Measurements from ENCODE around the gene IER5L. TPM values are rescaled to one million over a fixed set of nuclear protein-coding genes. Genes with fewer than 3 reads are reported as not detected.
A peak's percentile ranks its signal among the peaks of the same experiment; 100 is the strongest.

The IER5L gene
- polyA plus RNA-seq, 1 donor: 11.6 TPM

DNA sequence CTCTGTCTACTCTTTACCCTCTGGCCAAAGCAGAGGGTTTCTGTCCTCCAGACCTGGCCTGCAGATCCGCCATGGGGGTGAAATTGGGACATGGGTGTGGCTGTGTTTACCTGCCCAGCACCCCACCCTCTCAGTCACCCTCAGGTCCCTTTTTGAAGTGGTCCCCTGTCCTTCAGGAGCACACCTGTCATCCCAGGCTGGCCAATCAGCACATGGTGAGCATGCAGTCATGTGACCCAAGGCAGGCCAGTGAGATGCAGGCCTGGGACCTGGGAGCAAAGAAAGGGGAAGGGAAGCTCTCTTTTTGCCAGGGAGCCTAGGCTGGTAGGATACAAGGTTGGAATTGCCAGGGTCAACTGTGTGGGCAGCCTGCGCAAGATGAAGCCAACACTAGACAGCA, 28.3 kb upstream of the IER5L start:
- H3K9me3 ChIP-seq (ENCODE audit: control insufficient read depth, low read depth, low read length): no peaks in the 10 kb centered on the region
- WGBS (ENCODE audit: insufficient coverage, low lambda C conversion rate): no CpG with 5 or more reads among the region's 2 CpGs

DNA sequence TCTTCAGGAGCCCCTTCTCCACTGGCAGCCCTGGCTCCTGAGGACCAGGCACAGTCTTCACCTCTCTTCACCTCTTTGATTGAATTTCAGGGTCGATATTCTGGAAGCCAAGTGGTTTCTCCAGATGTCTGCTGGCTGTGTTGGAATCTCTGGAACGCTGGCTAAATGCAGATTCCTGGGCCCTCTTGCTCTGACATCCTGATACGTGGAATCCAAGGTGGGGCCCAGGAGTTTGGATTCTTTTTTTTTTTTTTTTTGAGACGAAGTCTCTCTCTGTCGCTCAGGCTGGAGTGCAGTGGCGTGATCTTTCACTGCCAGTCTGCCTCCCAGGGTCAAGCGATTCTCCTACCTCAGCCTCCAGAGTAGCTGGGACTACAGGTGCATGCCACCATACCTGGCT, 26.8 kb upstream of the IER5L start:
- Histone ChIP-seq H3K36me3 (ENCODE audit: control insufficient read depth, insufficient read depth, low read length) (no peaks in the 10 kb centered on the region), H3K27ac (ENCODE audit: low read length) (no peak overlapping the region), H3K27me3 (ENCODE audit: control insufficient read depth, insufficient read depth, low read length) (no peaks in the 10 kb centered on the region), H3K4me3 (ENCODE audit: low read length) (no peak overlapping the region), H3K4me1 (ENCODE audit: control insufficient read depth, insufficient read depth, low read length) (peaks cover 14% of the 10 kb centered on the region), H3K9me3 (ENCODE audit: control insufficient read depth, low read depth, low read length) (no peaks in the 10 kb centered on the region)
- WGBS (ENCODE audit: insufficient coverage, low lambda C conversion rate): no CpG with 5 or more reads among the region's 7 CpGs
- DNase-seq: no peak

More for the DNA sequence above, 28.3 kb upstream of the IER5L start:
- H3K27ac ChIP-seq (ENCODE audit: low read length): no peak overlapping the region
- no peak for DNase-seq
- H3K27me3 ChIP-seq (ENCODE audit: control insufficient read depth, insufficient read depth, low read length): no peaks in the 10 kb centered on the region
- no peaks in the 10 kb centered on the region for H3K36me3 ChIP-seq (ENCODE audit: control insufficient read depth, insufficient read depth, low read length)
- H3K4me1 ChIP-seq (ENCODE audit: control insufficient read depth, insufficient read depth, low read length): peaks cover 18% of the 10 kb centered on the region
- no peak overlapping the region for H3K4me3 ChIP-seq (ENCODE audit: low read length)

DNA sequence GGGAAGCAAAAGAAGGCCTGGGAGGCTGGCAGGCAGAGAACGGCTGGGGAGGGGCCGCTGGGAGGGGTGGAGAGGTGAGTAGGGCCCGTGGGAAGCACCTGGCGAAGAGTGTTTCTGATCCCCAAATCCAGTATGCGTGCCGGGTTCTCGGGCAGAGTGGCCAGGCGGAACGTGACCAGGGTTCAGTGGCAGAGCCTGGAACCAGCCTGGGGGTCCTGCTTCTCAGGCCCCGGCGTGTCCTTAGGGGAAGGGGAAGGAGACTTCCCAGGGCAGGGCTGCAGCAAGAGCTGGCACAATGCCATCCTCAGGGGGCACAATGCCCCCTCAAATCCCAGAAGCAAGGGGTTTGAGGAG, 25.5 kb upstream of the IER5L start:
- H3K36me3 ChIP-seq (ENCODE audit: control insufficient read depth, insufficient read depth, low read length): no peaks in the 10 kb centered on the region
- DNase-seq: no peak
- no peaks in the 10 kb centered on the region for H3K27me3 ChIP-seq (ENCODE audit: control insufficient read depth, insufficient read depth, low read length)
- H3K4me1 ChIP-seq (ENCODE audit: control insufficient read depth, insufficient read depth, low read length): peaks cover 11% of the 10 kb centered on the region
- WGBS (ENCODE audit: insufficient coverage, low lambda C conversion rate): no CpG with 5 or more reads among the region's 11 CpGs
- peak overlapping the region; percentile 66 for H3K4me3 ChIP-seq (ENCODE audit: low read length)
- no peaks in the 10 kb centered on the region for H3K9me3 ChIP-seq (ENCODE audit: control insufficient read depth, low read depth, low read length)
- H3K27ac ChIP-seq (ENCODE audit: low read length): no peak overlapping the region

DNA sequence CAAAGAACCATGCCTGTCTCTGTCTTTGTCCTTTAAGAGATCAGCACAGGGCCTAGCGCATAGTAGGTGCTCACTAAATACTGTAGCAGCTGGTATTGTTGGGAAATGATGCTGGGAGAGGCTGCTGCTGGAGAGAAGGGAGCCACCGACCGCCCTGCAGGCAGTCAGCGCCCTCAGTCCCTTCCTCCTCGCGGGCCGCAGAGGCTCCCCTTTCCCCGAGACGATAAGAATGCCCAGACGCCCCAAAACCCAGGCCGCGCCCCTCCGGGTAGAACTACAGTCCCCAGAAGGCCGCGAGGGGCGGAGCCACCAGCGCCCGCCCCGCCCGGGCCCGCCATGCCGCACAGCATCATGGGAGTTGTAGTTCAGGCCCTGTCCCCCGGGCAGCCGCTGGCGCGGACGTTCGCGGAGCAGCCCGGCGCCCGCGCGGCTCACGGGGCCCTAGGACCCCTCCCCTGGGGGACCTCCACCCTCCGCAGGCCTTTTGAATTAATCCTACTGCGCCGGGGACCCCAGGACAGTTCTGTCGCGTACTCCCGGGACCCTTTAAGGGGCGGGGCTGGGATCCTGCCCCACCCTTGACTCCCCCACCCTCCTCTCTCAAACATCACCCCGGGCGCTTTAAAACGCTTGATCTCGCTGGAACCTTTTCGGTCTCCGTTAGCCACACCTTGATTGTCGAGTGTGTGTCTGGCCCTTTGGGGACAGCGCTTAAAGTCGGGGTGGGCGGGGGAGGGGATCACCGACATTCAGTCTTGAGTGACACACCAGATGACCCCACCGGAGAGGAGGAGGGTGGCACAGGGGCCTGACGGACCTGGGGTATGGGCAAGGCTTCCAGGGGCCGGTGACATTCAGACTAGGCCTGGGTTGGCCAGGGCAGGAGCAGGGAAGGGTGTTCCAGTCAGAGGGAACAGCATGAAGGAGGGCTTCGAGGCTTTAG, 24.8 kb upstream of the IER5L start:
- Histone ChIP-seq H3K4me1 (ENCODE audit: control insufficient read depth, insufficient read depth, low read length) (peaks cover 9% of the 10 kb centered on the region), H3K4me3 (ENCODE audit: low read length) (peak overlapping the region; percentile 66), H3K27ac (ENCODE audit: low read length) (no peak overlapping the region), H3K36me3 (ENCODE audit: control insufficient read depth, insufficient read depth, low read length) (no peaks in the 10 kb centered on the region), H3K27me3 (ENCODE audit: control insufficient read depth, insufficient read depth, low read length) (no peaks in the 10 kb centered on the region), H3K9me3 (ENCODE audit: control insufficient read depth, low read depth, low read length) (no peaks in the 10 kb centered on the region)
- DNase-seq: peak; percentile 60 to 82
- no CpG with 5 or more reads among the region's 57 CpGs for WGBS (ENCODE audit: insufficient coverage, low lambda C conversion rate)

DNA sequence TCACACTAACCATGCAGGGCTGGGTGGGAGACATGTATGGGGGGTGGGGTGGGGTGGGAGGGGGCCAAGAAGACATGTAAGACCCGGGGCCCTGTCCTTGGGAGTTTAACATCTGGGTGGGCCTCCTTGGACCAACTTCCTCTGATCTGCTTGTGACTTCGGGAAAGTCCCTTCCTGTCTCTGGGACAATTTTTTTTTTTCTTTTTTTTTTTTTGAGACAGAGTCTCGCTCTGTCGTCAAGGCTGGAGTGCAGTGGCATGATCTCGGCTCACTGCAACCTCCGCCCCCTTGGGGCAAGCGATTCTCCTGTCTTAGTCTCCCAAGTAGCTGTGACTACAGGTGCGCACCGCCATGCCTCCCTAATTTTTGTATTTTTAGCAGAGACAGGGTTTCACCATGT, 23.8 kb upstream of the IER5L start:
- WGBS (ENCODE audit: insufficient coverage, low lambda C conversion rate): no CpG with 5 or more reads among the region's 9 CpGs
- Histone ChIP-seq H3K9me3 (ENCODE audit: control insufficient read depth, low read depth, low read length) (no peaks in the 10 kb centered on the region), H3K4me3 (ENCODE audit: low read length) (no peak overlapping the region), H3K4me1 (ENCODE audit: control insufficient read depth, insufficient read depth, low read length) (peaks cover 7% of the 10 kb centered on the region), H3K36me3 (ENCODE audit: control insufficient read depth, insufficient read depth, low read length) (no peaks in the 10 kb centered on the region), H3K27ac (ENCODE audit: low read length) (no peak overlapping the region), H3K27me3 (ENCODE audit: control insufficient read depth, insufficient read depth, low read length) (no peaks in the 10 kb centered on the region)
- DNase-seq: no peak

DNA sequence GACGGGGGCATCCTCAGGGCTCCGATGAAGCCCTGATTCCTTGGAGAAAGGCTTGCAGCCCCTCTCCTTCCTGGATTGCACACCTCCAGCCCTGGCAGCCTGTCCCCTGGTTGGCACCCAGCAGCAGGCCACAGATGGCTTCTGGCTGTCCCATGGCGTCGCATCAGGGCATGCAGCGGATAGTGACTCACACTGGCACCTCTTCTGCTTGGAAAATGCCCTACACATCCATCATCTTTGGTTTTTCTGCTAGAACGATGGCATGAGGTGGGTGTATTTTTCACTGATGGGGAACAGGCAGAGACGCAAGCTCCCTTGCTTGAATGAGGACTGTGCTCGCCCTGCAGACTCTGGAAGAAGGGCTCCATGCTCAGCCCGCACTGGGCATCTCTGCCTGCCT, 23.2 kb upstream of the IER5L start:
- no peaks in the 10 kb centered on the region for H3K27me3 ChIP-seq (ENCODE audit: control insufficient read depth, insufficient read depth, low read length)
- H3K27ac ChIP-seq (ENCODE audit: low read length): no peak overlapping the region
- H3K4me3 ChIP-seq (ENCODE audit: low read length): no peak overlapping the region
- H3K4me1 ChIP-seq (ENCODE audit: control insufficient read depth, insufficient read depth, low read length): peaks cover 7% of the 10 kb centered on the region
- no CpG with 5 or more reads among the region's 9 CpGs for WGBS (ENCODE audit: insufficient coverage, low lambda C conversion rate)
- no peak for DNase-seq
- no peaks in the 10 kb centered on the region for H3K36me3 ChIP-seq (ENCODE audit: control insufficient read depth, insufficient read depth, low read length)
- H3K9me3 ChIP-seq (ENCODE audit: control insufficient read depth, low read depth, low read length): no peaks in the 10 kb centered on the region

DNA sequence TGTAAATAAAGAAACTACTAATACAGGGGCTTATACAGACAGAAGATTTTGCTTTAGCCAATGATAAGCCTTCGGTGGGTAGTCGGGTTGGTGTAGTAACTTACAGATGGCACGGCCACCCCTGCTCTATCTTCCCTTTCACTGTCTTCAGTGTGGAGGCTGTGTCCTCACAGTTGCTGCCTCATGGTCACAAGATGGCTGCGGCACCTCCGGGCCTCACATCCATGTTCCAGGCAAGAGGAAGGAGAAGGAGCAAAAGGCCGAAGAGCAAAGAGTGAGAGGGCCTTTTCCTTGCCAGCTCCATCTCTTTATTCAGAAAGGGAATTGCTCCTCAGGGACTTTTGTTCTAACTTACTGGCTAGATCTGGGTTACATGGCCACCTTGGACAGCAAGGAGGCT, 22.2 kb upstream of the IER5L start:
- Histone ChIP-seq H3K36me3 (ENCODE audit: control insufficient read depth, insufficient read depth, low read length) (no peaks in the 10 kb centered on the region), H3K4me1 (ENCODE audit: control insufficient read depth, insufficient read depth, low read length) (peaks cover 7% of the 10 kb centered on the region), H3K9me3 (ENCODE audit: control insufficient read depth, low read depth, low read length) (peaks cover 3% of the 10 kb centered on the region), H3K27me3 (ENCODE audit: control insufficient read depth, insufficient read depth, low read length) (no peaks in the 10 kb centered on the region), H3K4me3 (ENCODE audit: low read length) (no peak overlapping the region), H3K27ac (ENCODE audit: low read length) (no peak overlapping the region)
- no CpG with 5 or more reads among the region's 6 CpGs for WGBS (ENCODE audit: insufficient coverage, low lambda C conversion rate)
- DNase-seq: no peak

DNA sequence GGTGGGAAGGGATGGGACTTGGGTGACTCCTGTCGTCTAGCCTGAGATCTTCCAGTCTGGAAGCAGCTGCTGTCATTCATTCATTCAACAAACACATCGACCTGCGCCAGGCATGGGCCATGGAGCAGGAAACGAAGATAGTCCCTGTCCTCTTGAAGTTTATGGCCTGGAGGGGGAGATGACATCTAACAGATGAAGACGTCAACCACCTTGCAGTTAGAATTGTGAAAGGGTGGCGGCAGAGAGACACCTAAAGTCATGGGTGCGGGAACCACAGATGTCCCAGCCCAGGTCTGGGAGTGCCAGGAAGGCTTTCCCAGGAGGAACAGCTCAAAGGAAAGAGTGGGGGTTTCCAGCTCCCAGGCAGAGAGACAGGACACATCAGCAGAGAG, 21.0 kb upstream of the IER5L start:
- Histone ChIP-seq H3K36me3 (ENCODE audit: control insufficient read depth, insufficient read depth, low read length) (no peaks in the 10 kb centered on the region), H3K4me3 (ENCODE audit: low read length) (no peak overlapping the region), H3K9me3 (ENCODE audit: control insufficient read depth, low read depth, low read length) (peaks cover 3% of the 10 kb centered on the region), H3K27ac (ENCODE audit: low read length) (no peak overlapping the region), H3K27me3 (ENCODE audit: control insufficient read depth, insufficient read depth, low read length) (no peaks in the 10 kb centered on the region), H3K4me1 (ENCODE audit: control insufficient read depth, insufficient read depth, low read length) (peaks cover 7% of the 10 kb centered on the region)
- WGBS (ENCODE audit: insufficient coverage, low lambda C conversion rate): no CpG with 5 or more reads among the region's 7 CpGs
- DNase-seq: no peak

DNA sequence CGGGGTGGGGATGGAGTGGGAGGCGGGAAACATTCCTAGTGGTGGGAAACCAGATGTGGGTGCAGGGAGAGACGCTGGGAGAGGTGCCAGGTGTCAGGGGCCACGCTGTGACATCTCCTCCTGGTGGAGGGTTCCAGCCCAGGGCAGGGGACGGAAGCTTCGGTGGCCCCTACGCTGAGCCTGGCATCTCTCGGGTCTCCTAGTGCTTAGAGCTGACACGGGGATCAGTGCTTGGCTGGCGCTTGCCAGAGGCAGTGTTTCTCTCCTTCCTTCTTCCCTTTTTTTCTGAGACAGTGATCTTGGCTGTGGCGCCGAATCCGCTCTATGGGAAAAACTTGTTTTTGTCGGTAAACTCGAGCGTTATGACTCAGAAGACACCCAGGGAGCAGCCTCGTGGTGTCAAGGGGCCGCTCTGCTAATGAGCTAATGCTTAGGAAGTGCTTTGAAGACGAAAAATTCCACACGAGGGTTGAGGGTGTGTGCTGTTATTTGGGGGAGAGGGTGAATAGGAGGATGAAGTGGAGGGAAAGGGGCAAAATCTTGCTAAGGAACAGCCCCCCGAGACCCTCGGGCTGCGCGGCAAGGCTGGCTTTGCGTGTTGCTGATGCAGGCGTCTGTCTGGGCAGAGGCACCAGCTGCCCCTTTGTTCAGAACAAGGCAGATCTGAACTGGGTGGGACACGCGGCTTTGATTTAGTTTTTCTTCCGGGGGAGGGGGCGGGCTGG, 20.4 kb upstream of the IER5L start:
- peak in 1 of 2 donors; percentile 43 for DNase-seq
- WGBS (ENCODE audit: insufficient coverage, low lambda C conversion rate): no CpG with 5 or more reads among the region's 30 CpGs
- H3K36me3 ChIP-seq (ENCODE audit: control insufficient read depth, insufficient read depth, low read length): no peaks in the 10 kb centered on the region
- H3K4me3 ChIP-seq (ENCODE audit: low read length): no peak overlapping the region
- H3K27ac ChIP-seq (ENCODE audit: low read length): no peak overlapping the region
- no peaks in the 10 kb centered on the region for H3K27me3 ChIP-seq (ENCODE audit: control insufficient read depth, insufficient read depth, low read length)
- H3K4me1 ChIP-seq (ENCODE audit: control insufficient read depth, insufficient read depth, low read length): peaks cover 7% of the 10 kb centered on the region
- peaks cover 3% of the 10 kb centered on the region for H3K9me3 ChIP-seq (ENCODE audit: control insufficient read depth, low read depth, low read length)

DNA sequence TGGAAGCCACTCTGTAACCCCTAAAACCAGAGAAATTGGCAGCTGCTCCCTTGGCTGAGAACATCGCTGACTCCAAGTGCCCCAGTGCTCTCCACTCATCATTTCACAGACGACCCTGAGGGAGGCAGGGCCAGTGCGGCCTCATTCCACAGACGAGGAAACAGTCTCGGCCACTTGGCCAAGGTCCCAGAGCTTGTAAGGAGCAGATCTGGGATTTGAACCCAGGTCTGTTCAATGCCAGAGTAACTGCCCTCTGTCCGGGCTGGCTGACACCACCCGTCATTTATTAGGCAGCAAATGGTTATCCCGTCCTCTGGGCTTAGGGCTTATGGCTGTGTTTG, 19.9 kb upstream of the IER5L start:
- DNase-seq: no peak
- no CpG with 5 or more reads among the region's 8 CpGs for WGBS (ENCODE audit: insufficient coverage, low lambda C conversion rate)
- no peak overlapping the region for H3K27ac ChIP-seq (ENCODE audit: low read length)

More for the DNA sequence above, 19.9 kb upstream of the IER5L start:
- no peaks in the 10 kb centered on the region for H3K27me3 ChIP-seq (ENCODE audit: control insufficient read depth, insufficient read depth, low read length)
- peaks cover 7% of the 10 kb centered on the region for H3K4me1 ChIP-seq (ENCODE audit: control insufficient read depth, insufficient read depth, low read length)
- no peak overlapping the region for H3K4me3 ChIP-seq (ENCODE audit: low read length)
- H3K9me3 ChIP-seq (ENCODE audit: control insufficient read depth, low read depth, low read length): peaks cover 3% of the 10 kb centered on the region
- no peaks in the 10 kb centered on the region for H3K36me3 ChIP-seq (ENCODE audit: control insufficient read depth, insufficient read depth, low read length)
